ENCODE measurements around the gene CYB561D1.

GRCh38 chr1:109521002-109521951 lies 27.4 kb downstream of the CYB561D1 start:
- TF ChIP-seq ZFP3 (CRISPR knock-in tag; IDR thresholded peaks at IDR 0.05) = no peak
- TF ChIP-seq, protein P1, sequence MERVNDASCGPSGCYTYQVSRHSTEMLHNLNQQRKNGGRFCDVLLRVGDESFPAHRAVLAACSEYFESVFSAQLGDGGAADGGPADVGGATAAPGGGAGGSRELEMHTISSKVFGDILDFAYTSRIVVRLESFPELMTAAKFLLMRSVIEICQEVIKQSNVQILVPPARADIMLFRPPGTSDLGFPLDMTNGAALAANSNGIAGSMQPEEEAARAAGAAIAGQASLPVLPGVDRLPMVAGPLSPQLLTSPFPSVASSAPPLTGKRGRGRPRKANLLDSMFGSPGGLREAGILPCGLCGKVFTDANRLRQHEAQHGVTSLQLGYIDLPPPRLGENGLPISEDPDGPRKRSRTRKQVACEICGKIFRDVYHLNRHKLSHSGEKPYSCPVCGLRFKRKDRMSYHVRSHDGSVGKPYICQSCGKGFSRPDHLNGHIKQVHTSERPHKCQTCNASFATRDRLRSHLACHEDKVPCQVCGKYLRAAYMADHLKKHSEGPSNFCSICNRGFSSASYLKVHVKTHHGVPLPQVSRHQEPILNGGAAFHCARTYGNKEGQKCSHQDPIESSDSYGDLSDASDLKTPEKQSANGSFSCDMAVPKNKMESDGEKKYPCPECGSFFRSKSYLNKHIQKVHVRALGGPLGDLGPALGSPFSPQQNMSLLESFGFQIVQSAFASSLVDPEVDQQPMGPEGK (CRISPR knock-in tag; IDR thresholded peaks at IDR 0.05; ENCODE audit: borderline replicate concordance) = no peak
- no peak for TF ChIP-seq CSRNP3 (CRISPR knock-in tag; IDR thresholded peaks at IDR 0.05)
- TF ChIP-seq ARNTL (CRISPR knock-in tag; IDR thresholded peaks at IDR 0.05; ENCODE audit: borderline replicate concordance, low read depth) = no peak
- TF ChIP-seq ZNF8 (CRISPR knock-in tag; IDR thresholded peaks at IDR 0.05) = no peak
- TF ChIP-seq RARB (CRISPR knock-in tag; IDR thresholded peaks at IDR 0.05) = no peak
- no peak for TF ChIP-seq ESRRG (CRISPR knock-in tag; IDR thresholded peaks at IDR 0.05)
- no peak for TF ChIP-seq ZNF565 (CRISPR knock-in tag; conservative IDR thresholded peaks at IDR 0.05; ENCODE audit: low read depth)
- TF ChIP-seq SNAI2 (CRISPR knock-in tag; IDR thresholded peaks at IDR 0.05) = no peak
- no peak for TF ChIP-seq ISL1 (CRISPR knock-in tag; IDR thresholded peaks at IDR 0.05)
- TF ChIP-seq CREB5 (CRISPR knock-in tag; IDR thresholded peaks at IDR 0.05; ENCODE audit: low read depth) = no peak

All from SK-N-SH treated with all-trans-retinoic acid at 6 μM for 48 hours (cell line).